ENCODE results near the gene SREK1IP1. TPM values are rescaled to one million over a fixed set of nuclear protein-coding genes. Genes with fewer than 3 reads are reported as not detected.

Gene SREK1IP1
- total RNA-seq, 3 donors from 2014 or later: 32.3 to 35.8 (median 32.4) TPM

DNA sequence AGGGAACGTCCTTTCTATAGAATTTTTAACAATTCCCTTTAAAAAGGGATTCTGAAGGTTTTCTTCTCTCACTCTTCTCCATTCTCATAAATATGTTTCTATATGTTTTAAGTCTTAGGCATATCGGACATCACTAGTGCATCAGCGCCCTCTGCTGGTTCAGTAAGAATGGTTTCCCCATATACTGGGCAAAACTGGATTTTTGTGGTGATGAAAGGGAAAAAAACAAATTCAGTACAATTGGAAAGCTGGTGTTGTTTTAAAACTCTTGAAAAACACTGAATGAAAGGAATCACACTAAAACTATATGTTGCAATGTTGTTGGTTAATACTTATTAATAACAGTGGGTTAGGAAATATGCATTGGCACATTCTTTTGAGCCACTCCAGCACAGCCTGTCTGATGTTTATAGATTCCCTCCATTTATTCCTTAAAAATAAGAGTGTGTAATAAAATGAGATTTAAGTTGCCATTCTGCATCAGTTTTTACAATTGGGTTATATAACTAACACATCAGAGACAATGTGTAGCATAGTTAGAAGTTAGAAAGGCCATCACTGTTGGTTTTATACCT lies 16.0 kb upstream of the SREK1IP1 start:
- H3K27me3 Mint-ChIP-seq (ENCODE audit: low read depth): no peaks in the 10 kb centered on the region
- DNase-seq: peak; percentile 65
- H3K4me3 Mint-ChIP-seq: no peak overlapping the region
- ATAC-seq: peak; percentile 69 to 74
- peaks cover 18% of the 10 kb centered on the region for H3K36me3 Mint-ChIP-seq (ENCODE audit: insufficient read depth)
- H3K4me1 Mint-ChIP-seq (ENCODE audit: low read depth): peaks cover 2% of the 10 kb centered on the region
- H3K9me3 Mint-ChIP-seq: no peaks in the 10 kb centered on the region

DNA sequence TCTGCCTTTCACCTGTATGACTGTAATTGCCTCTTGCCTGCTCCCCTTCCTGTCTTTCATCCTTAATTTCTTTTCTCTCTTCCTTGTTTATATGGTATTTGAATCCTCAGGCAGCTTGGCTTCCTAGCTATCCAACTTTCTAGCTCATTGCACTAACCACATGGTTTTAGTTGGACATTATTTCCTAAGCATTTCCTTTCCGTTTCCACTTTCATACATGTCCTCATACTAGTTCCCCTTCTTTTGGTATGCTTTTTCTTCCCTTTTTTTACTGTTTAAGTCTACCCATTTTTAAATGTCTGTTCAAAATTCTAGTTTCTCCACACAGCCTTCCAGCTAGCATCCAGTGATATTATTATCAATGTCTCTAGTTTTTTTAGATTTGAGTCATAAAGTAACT lies 6.8 kb upstream of the SREK1IP1 start:
- ATAC-seq (no peak), DNase-seq (no peak)
- no peaks in the 10 kb centered on the region for H3K27me3 Mint-ChIP-seq (ENCODE audit: low read depth)
- peaks cover 21% of the 10 kb centered on the region for H3K4me1 Mint-ChIP-seq (ENCODE audit: low read depth)
- H3K36me3 Mint-ChIP-seq (ENCODE audit: insufficient read depth): peaks cover 16% of the 10 kb centered on the region
- H3K4me3 Mint-ChIP-seq: no peak overlapping the region
- no peaks in the 10 kb centered on the region for H3K9me3 Mint-ChIP-seq

DNA sequence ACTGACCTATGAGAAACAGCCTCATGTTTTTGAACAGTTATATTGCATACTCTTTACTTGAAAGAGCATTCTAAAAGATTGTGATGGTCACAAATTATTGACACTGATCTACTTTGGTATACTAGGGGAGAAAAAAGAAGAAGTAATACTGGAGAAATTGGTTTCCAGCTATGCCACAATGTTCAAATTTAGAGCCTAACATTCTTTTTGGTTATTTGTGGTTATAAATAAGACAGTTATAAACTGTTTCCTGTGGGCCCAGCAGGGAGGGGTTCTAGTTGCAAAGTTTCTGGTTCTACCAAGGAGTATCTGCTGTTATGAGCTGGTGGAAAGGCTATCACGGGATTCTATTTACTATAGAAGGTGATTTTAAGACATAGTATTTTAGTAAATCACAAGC lies 5.0 kb upstream of the SREK1IP1 start:
- Mint-ChIP-seq H3K36me3 (ENCODE audit: insufficient read depth) (peaks cover 10% of the 10 kb centered on the region), H3K27me3 (ENCODE audit: low read depth) (no peaks in the 10 kb centered on the region), H3K4me3 (no peak overlapping the region), H3K9me3 (no peaks in the 10 kb centered on the region), H3K4me1 (ENCODE audit: low read depth) (peaks cover 29% of the 10 kb centered on the region)
- ATAC-seq (no peak), DNase-seq (no peak)

DNA sequence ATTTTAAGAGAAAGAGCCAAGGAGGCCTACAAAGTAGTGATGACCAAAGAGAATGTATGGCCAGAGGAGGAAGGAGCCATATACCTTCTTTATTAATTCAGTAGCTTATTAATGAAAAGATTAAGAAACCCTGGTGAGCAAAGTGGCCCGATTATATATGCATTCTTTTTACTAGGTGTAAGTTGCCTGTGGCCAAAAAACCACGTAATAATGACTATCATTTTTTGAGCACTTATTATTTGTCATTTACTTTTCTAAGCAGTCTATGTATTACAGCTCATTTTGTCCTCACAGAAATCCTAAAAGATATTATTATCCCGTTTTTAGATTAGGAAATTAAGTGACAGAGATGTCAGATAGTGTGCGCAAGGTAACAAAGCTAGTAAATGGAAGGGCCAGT lies 3.2 kb upstream of the SREK1IP1 start:
- no peak for DNase-seq
- Mint-ChIP-seq H3K4me3 (no peak overlapping the region), H3K4me1 (ENCODE audit: low read depth) (peaks cover 34% of the 10 kb centered on the region), H3K36me3 (ENCODE audit: insufficient read depth) (peaks cover 12% of the 10 kb centered on the region), H3K9me3 (no peaks in the 10 kb centered on the region), H3K27me3 (ENCODE audit: low read depth) (no peaks in the 10 kb centered on the region)
- no peak for ATAC-seq

DNA sequence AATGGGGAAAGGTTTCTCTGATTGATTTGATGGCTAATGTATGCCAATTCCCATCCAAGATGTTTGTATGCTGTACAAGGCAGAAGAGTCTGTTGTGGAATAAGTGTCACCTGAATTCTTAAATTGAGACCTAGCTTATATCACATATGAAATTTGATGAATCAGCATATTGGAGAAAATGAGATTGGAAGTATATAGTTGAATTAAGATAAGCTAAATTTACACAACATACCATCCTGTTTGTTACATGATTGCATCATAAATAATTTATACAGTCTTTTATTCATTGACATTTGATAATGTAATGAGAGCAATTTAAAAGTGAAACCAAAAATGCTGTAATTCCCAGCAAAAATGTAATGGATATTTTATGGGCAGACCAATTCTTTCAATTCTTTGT lies 1.4 kb upstream of the SREK1IP1 start:
- Mint-ChIP-seq H3K9me3 (no peaks in the 10 kb centered on the region), H3K27me3 (ENCODE audit: low read depth) (no peaks in the 10 kb centered on the region), H3K4me3 (peak overlapping the region; percentile 98), H3K4me1 (ENCODE audit: low read depth) (peaks cover 50% of the 10 kb centered on the region), H3K36me3 (ENCODE audit: insufficient read depth) (peaks cover 5% of the 10 kb centered on the region)
- ATAC-seq (no peak), DNase-seq (no peak)

DNA sequence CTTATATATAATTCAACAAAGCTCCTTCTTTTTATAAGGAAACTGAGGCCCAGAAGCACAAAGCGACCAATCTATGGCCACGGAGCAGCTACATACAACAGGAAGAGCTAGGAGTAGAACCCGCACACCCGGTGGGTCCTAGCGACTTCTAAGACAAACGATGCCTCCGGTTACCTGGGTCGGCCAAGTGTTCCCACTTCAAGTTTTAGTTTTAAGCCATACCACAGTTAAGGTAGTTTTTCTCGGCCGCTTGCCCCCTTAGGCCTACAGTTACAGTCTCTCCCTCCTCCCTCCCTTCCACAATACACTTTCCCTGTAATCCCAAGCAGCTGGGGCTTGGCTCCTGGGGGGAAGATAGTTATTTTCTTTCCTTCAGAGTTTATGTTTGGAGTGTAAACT lies 533 bp downstream of the SREK1IP1 start:
- Mint-ChIP-seq H3K9me3 (no peaks in the 10 kb centered on the region), H3K27me3 (ENCODE audit: low read depth) (no peaks in the 10 kb centered on the region), H3K36me3 (ENCODE audit: insufficient read depth) (peaks cover 9% of the 10 kb centered on the region), H3K4me1 (ENCODE audit: low read depth) (peaks cover 47% of the 10 kb centered on the region), H3K4me3 (peak overlapping the region; percentile 98)
- DNase-seq: no peak
- ATAC-seq: peak; percentile 3 to 10

DNA sequence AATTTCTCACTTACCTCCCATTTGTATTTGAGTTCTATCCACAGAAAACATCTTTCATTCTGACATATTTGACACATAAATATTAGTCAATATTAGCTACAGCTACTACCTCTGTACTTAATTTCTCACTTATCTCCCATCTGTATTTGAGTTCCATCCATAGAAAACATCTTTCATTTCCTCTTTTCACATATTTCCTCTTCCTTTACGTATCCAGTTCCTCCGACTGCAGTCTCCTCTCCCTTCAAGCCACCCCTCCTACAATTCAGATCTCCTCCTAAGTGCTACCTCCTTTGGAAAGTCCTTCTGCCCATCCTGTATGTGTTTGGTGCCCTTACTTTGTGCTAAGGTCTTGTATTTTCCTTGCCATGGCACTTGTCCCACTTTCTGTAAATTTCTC lies 1.6 kb downstream of the SREK1IP1 start:
- Mint-ChIP-seq H3K36me3 (ENCODE audit: insufficient read depth) (peaks cover 9% of the 10 kb centered on the region), H3K27me3 (ENCODE audit: low read depth) (no peaks in the 10 kb centered on the region), H3K9me3 (no peaks in the 10 kb centered on the region), H3K4me1 (ENCODE audit: low read depth) (peaks cover 46% of the 10 kb centered on the region), H3K4me3 (peak overlapping the region; percentile 98)
- DNase-seq (no peak), ATAC-seq (no peak)

DNA sequence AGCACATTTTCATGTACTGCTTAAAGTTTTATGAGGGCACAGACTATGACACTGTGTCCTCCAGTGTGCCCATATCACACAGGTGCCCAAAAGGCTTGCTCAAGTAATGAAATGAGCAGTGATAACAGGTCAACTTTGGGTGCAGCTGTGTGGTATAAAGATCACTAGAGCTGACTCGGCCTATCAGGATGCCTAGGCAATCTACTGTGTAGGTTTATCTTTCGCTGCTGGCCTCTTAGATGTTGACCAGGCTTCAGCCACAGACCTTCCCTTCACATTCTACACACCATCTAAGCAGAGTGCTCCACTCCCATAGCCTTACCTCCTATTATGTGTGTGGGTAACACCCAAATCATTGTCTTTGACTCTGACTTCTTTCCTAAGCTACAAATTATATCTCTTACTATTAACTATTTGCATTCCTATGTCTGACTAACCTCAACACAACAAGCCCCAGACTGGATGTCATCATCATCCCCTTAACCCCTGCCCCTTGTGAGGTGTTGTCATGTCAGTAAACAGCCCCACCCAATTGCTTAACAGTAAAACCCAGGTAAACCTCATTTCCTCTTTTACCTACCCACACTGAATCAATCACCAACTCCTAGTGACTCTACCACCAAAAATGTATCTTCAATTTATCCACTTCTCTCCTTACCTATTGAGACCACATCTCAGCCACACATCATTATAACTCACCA lies 2.5 kb downstream of the SREK1IP1 start:
- Mint-ChIP-seq H3K36me3 (ENCODE audit: insufficient read depth) (peaks cover 9% of the 10 kb centered on the region), H3K9me3 (no peaks in the 10 kb centered on the region), H3K4me3 (no peak overlapping the region), H3K4me1 (ENCODE audit: low read depth) (peaks cover 42% of the 10 kb centered on the region), H3K27me3 (ENCODE audit: low read depth) (no peaks in the 10 kb centered on the region)
- ATAC-seq: no peak
- no peak for DNase-seq

DNA sequence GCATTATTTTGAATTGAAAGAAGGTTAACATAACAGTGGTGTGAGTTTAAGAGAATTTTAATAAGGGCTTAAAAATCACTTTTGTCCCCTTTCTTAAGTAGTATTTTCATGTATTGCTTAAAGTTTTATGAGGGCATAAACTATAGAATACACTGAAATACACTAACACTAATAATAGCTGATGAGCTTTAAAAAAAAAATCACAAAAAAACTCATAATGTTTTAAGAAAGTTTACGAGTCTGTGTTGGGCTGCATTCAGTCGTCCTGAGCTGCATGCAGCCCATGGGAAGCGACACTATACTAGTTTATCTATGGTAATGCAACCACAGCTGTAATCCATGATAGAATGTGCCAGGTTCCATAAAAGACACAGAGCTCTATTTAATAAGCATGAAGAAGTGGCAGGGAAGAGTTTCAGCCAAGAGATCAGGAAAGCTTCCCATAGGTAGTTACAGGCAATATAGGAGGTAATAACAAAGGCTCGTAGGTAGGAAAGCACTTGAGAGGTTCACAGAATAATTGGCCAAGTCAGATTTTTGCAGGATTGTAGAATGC lies 4.5 kb downstream of the SREK1IP1 start:
- H3K36me3 Mint-ChIP-seq (ENCODE audit: insufficient read depth): peaks cover 17% of the 10 kb centered on the region
- H3K4me1 Mint-ChIP-seq (ENCODE audit: low read depth): peaks cover 31% of the 10 kb centered on the region
- H3K9me3 Mint-ChIP-seq: no peaks in the 10 kb centered on the region
- H3K27me3 Mint-ChIP-seq (ENCODE audit: low read depth): no peaks in the 10 kb centered on the region
- ATAC-seq: no peak
- no peak for DNase-seq
- H3K4me3 Mint-ChIP-seq: no peak overlapping the region

DNA sequence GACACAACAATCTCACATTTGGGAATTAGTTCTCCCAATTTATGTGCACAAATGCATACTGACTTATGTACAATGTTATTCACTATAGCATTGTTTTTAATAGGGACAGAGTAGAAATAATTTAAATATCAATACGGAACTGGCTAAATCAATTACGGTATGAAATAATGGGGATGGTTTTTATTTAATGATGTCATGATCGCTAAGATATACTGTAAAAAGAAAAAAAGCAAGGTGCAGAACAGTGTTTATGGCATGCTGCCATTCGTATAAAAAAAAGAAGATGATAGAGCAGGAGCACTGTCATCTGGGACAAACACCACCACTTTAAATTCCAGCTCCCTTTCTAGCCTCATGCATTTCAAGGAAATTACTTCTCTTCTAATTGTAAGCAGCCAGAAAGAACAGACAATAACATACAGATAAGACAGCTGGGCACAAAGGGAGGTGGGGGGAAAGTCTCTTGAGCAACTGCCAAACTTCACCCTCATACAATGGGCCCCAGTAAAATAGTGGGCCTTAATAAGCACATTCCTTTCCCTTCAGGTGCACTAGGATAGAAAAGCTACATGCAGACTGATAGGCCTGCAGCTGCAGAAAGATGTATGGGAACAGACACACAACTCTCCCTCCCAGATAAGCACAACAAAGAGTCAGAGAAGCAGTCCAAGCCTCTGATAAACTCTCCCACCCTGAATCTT lies 8.4 kb downstream of the SREK1IP1 start:
- no peak for DNase-seq
- ATAC-seq: no peak
- peaks cover 8% of the 10 kb centered on the region for H3K4me1 Mint-ChIP-seq (ENCODE audit: low read depth)
- no peaks in the 10 kb centered on the region for H3K9me3 Mint-ChIP-seq
- no peak overlapping the region for H3K4me3 Mint-ChIP-seq
- no peaks in the 10 kb centered on the region for H3K27me3 Mint-ChIP-seq (ENCODE audit: low read depth)
- peaks cover 23% of the 10 kb centered on the region for H3K36me3 Mint-ChIP-seq (ENCODE audit: insufficient read depth)

DNA sequence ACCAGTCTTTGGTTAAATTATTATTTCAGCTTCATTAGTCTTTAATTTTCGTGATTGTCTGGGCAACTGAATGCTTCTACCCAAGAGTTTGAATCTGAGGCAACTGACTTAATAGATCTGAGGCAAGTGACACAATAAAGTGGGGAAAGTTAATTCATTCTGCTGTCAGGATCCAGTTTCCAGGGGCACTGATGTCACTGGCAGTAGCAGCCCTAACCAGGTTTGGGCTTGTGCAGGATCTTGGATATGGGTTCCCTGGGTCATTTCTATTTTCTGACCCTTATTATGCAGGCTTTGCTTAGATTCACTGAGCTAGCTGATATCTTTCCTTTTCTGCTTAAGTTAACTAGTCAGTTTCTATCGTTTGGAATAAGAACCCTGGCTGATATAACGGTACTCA lies 9.6 kb downstream of the SREK1IP1 start:
- no peak for DNase-seq
- Mint-ChIP-seq H3K9me3 (no peaks in the 10 kb centered on the region), H3K4me1 (ENCODE audit: low read depth) (peaks cover 3% of the 10 kb centered on the region), H3K27me3 (ENCODE audit: low read depth) (no peaks in the 10 kb centered on the region), H3K36me3 (ENCODE audit: insufficient read depth) (peaks cover 20% of the 10 kb centered on the region), H3K4me3 (no peak overlapping the region)
- ATAC-seq: no peak

DNA sequence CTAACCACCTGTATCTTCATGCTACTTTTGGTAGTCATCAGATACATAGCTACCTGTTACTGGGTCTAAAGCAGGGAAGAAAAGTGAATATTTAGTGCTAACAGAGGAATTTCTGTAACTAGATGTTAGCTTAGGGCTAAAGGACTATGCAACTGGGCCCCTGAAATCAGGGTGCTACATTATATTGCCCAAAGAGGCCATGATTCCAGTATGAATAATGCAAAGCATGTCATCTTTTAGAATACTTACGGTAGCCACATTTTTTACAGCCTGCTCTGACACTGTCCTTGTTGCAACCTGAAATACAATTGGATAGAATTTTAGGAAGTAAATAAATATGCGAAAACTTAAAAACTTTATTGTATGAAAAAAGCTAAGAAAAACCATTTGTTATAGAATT lies 14.4 kb downstream of the SREK1IP1 start:
- peaks cover 4% of the 10 kb centered on the region for H3K4me1 Mint-ChIP-seq (ENCODE audit: low read depth)
- ATAC-seq (no peak), DNase-seq (no peak)
- H3K36me3 Mint-ChIP-seq (ENCODE audit: insufficient read depth): peaks cover 27% of the 10 kb centered on the region
- no peaks in the 10 kb centered on the region for H3K27me3 Mint-ChIP-seq (ENCODE audit: low read depth)
- no peaks in the 10 kb centered on the region for H3K9me3 Mint-ChIP-seq
- no peak overlapping the region for H3K4me3 Mint-ChIP-seq

DNA sequence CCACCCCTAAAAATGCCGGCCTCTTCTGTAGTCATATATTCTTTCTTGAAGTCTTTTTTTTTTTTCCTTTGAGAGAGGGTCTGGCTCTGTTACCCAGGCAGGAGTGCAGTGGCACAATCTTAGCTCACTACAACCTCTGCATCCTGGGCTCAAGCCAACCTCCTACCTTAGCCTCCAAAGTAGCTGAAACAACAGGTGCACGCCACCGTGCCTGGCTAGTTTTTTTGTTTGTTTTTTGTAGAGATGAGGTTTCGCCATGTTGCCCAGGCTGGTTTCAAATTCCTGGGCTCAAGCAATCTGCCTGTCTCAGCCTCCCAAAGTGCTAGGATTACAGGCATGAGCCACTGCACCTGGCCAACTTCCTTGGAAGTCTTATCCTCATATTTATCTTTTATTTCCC lies 19.1 kb downstream of the SREK1IP1 start:
- Mint-ChIP-seq H3K27me3 (ENCODE audit: low read depth) (no peaks in the 10 kb centered on the region), H3K9me3 (no peaks in the 10 kb centered on the region), H3K36me3 (ENCODE audit: insufficient read depth) (peaks cover 20% of the 10 kb centered on the region), H3K4me3 (no peak overlapping the region), H3K4me1 (ENCODE audit: low read depth) (peaks cover 12% of the 10 kb centered on the region)
- no peak for ATAC-seq
- no peak for DNase-seq

DNA sequence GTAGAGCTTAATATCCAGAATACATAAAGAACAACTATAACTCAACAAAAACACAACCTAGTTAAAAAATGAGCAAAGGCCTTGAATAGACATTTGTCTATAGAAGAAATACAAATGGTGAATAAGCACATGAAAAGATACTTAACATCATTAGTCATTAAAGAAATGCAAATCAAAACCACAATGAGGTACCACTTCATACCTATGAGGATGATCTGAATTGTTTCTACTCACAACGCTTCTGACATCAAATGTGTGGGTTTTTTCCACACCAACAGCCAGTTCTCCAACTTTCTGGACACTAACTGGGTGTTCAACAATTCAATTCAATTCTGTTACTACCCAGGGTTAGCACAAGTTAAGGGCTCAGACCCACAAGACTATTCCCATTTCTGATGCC lies 22.0 kb downstream of the SREK1IP1 start:
- Mint-ChIP-seq H3K4me1 (ENCODE audit: low read depth) (peaks cover 14% of the 10 kb centered on the region), H3K9me3 (no peaks in the 10 kb centered on the region), H3K27me3 (ENCODE audit: low read depth) (no peaks in the 10 kb centered on the region), H3K36me3 (ENCODE audit: insufficient read depth) (peaks cover 20% of the 10 kb centered on the region), H3K4me3 (no peak overlapping the region)
- DNase-seq (no peak), ATAC-seq (peak in 1 of 2 donors; percentile 65)

DNA sequence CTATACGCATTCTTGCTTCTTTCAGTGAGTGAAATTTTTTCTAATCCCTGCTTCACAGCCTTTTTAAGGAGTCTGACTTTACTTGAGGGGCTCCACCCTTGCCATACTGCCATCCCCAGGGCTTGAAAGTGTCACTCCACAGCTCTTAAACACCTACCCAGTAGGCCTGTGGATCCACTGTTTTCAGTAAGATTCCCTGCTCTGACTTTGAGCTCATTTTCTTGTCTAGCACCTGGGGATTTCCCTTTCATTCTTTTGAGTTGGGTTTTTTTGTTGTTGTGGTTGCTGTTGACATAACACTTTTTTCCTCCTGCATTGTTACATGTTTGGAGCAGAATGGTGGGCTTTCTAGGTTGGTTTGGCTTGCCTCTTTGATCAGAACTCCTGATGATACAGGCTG lies 23.6 kb downstream of the SREK1IP1 start:
- Mint-ChIP-seq H3K36me3 (ENCODE audit: insufficient read depth) (peaks cover 19% of the 10 kb centered on the region), H3K4me3 (no peak overlapping the region), H3K4me1 (ENCODE audit: low read depth) (peaks cover 12% of the 10 kb centered on the region), H3K27me3 (ENCODE audit: low read depth) (no peaks in the 10 kb centered on the region), H3K9me3 (no peaks in the 10 kb centered on the region)
- ATAC-seq: no peak
- DNase-seq: no peak
